Activated CD8-positive, alpha-beta memory T cell treated with anti-CD3 and anti-CD28 coated beads for 36 hours (primary cell): ENCODE measurements around the gene IFI35. TPM values are rescaled to one million over a fixed set of nuclear protein-coding genes. Genes with fewer than 3 reads are reported as not detected.
"Not testable (repeated sequence)": the region's sequence is repeated elsewhere in the genome, so short reads cannot be mapped to it uniquely, and the experiment has no call there.

Experiments
- CTCF ChIA-PET: fragments of 350-600 bp; sonication (Branson Sonifier 250); formaldehyde crosslinking; loops from one replicate; lab custom pipeline; 2021; ENCODE audit warnings: antibody characterized with exemption; lab: Charles Lee
- POLR2A ChIA-PET: fragments of 350-600 bp; sonication (Branson Sonifier 250); formaldehyde crosslinking; loops from one replicate; lab custom pipeline; 2021; ENCODE audit warnings: antibody characterized with exemption; lab: Charles Lee
- total RNA-seq, 2 experiments: library from RNA; stranded (reverse); gene quantifications; one replicate each; pipeline ENCODE4 v1.2.3, GENCODE V29; 2021

Gene IFI35
- total RNA-seq, 2 experiments from 2014 or later: 19.0 to 21.9 TPM

- ChIA-PET POLR2A (no interaction called here), CTCF (no interaction called here)
These were observed 13.7 kb upstream of the IFI35 start for GRCh38 chr17:42992872-42993271.

DNA sequence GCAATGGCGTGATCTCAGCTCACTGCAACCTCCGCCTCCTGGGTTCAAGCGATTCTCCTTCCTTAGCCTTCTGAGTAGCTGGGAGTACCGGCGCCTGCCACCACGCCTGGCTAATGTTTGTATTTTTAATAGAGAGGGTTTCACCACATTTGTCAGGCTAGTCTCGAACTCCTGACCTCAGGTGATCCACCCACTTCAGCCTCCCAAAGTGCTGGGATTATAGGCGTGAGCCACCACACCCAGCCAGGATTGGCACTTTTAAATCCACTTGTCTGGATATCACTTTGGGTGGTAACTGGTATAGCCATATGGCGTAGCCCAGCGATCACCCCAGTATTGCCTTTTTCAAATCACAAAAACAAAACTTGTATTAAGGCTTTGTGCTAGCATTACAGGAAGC, 12.7 kb upstream of the IFI35 start:
- CTCF ChIA-PET, POLR2A ChIA-PET: not testable (repeated sequence)

GRCh38 chr17:42997390-42997983, 9.1 kb upstream of the IFI35 start:
- ChIA-PET CTCF (interaction anchor here (0.6 to 1.8 kb wide), 15 partner anchors 9 to 736 kb away, joined by 3 to 8 read pairs (median 4); partner anchors contain the start of genes IFI35, PSME3, PTGES3L and RUNDC1), POLR2A (interaction anchor here (0.5 to 2.3 kb wide), 15 partner anchors 9 to 364 kb away, joined by 3 to 24 read pairs (median 5); partner anchors contain the start of genes BECN1, BRCA1, CNTD1 and COA3)

GRCh38 chr17:42997984-42998938, 8.3 kb upstream of the IFI35 start, which contains the start of gene RPL27:
Gene RPL27, plus strand, starts transcription at chr17:42998419. Its CDS starts 332 bp downstream, at chr17:42998751.
- POLR2A ChIA-PET: interaction anchor here (0.5 to 2.3 kb wide), 18 partner anchors 9 to 439 kb away, joined by 3 to 24 read pairs (median 4); partner anchors contain the start of genes BECN1, BRCA1, CNTD1 and COA3
- CTCF ChIA-PET: interaction anchor here (0.6 to 1.8 kb wide), 14 partner anchors 9 to 272 kb away, joined by 3 to 8 read pairs (median 4); partner anchors contain the start of genes IFI35, PSME3, PTGES3L and RUNDC1

GRCh38 chr17:42999003-42999525, 7.5 kb upstream of the IFI35 start:
- ChIA-PET CTCF (interaction anchor here (1.3 to 1.8 kb wide), 5 partner anchors 8 to 166 kb away, joined by 3 to 8 read pairs (median 6); partner anchors contain the start of genes IFI35, PSME3 and RUNDC1), POLR2A (interaction anchor here (0.5 to 2.3 kb wide), 9 partner anchors 8 to 440 kb away, joined by 3 to 24 read pairs (median 3); partner anchors contain the start of genes IFI35, RUNDC1 and VAT1)

- POLR2A ChIA-PET: interaction anchor here (0.6 kb wide), 1 partner anchor 169 kb away, joined by 3 read pairs; no protein-coding TSS in a partner anchor
- CTCF ChIA-PET: not testable (repeated sequence)
These were observed 5.7 kb upstream of the IFI35 start for GRCh38 chr17:43000894-43001293.

DNA sequence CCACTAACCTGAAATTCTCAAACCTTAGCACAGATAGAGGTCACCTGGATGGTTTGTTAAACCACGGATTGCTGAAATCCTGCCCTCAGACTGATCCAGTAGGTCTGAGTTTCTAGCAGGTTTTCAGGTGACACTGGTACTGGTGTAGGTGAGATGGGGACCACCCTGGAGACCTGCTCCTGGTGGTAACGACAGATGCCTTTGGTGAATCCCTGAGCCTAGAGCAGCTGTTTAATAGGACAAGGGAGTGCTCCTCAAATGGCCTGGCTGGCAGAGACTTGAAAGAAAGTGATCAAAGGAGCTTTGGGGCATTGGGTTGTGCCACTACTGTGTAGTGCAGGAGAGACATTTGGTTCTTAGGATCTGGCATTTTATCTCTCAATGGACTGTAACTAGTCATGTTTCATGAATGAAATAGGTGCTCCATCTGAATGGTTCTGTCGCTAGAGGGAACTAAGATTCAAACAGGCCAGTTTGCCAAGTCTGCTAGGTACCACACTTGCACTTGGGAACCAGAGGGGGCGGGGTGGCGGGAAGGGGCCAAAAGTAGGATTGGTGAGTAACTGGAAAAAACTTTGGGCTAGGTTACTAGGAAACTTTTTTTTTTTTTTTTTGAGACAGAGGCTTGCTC, 2.9 kb upstream of the IFI35 start:
- CTCF ChIA-PET: interaction anchor here (0.8 kb wide), 1 partner anchor 99 kb away, joined by 3 read pairs; no protein-coding TSS in a partner anchor
- POLR2A ChIA-PET: interaction anchor here (0.6 kb wide), 1 partner anchor 155 kb away, joined by 3 read pairs; no protein-coding TSS in a partner anchor

DNA sequence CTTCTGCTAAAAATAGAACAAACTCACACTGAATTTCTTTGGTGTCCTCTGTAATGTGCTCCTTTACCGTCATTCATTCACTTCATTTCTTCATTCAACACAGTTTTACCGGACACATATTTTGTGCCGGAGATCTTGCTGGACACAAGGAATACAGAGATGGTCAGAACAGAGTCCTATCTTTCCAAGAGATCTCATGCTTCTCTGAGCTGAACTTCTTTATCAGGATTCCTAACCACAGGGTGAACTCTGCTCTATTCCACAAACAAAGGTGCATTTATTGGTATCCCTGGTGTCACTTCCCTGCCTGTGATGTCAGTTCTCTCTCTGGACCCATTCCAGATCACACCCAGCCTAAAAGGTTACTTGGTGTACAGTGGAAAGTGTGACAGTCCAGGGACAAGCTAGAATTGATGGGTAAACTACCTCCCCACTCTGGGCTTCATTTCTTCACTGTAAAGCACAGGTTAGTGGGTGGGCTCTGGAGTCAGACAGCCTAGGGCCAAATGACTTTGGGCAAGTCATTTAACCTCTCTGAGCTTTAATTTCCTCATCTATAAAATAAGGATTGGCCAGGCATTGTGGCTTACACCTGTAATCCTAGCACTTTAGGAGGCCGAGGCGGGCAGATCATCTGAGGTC, 4.2 kb downstream of the IFI35 start:
- ChIA-PET CTCF (no interaction called here), POLR2A (no interaction called here)

GRCh38 chr17:43011728-43012472, 5.3 kb downstream of the IFI35 start:
- ChIA-PET POLR2A (interaction anchor here (0.8 kb wide), 1 partner anchor 13 kb away, joined by 3 read pairs; no protein-coding TSS in a partner anchor), CTCF (interaction anchor here (0.5 kb wide), 1 partner anchor 1989 kb away, joined by 3 read pairs; no protein-coding TSS in a partner anchor)

DNA sequence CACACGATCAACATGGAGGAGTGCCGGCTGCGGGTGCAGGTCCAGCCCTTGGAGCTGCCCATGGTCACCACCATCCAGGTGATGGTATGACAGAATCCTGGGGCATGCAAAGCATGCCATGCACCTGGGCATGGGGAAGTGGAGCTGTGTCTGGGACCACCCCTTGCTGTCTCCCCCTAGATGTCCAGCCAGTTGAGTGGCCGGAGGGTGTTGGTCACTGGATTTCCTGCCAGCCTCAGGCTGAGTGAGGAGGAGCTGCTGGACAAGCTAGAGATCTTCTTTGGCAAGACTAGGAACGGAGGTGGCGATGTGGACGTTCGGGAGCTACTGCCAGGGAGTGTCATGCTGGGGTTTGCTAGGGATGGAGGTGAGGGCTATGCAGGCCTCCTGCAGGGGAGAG, 6.7 kb downstream of the IFI35 start:
- CTCF ChIA-PET: no interaction called here
- POLR2A ChIA-PET: no interaction called here

DNA sequence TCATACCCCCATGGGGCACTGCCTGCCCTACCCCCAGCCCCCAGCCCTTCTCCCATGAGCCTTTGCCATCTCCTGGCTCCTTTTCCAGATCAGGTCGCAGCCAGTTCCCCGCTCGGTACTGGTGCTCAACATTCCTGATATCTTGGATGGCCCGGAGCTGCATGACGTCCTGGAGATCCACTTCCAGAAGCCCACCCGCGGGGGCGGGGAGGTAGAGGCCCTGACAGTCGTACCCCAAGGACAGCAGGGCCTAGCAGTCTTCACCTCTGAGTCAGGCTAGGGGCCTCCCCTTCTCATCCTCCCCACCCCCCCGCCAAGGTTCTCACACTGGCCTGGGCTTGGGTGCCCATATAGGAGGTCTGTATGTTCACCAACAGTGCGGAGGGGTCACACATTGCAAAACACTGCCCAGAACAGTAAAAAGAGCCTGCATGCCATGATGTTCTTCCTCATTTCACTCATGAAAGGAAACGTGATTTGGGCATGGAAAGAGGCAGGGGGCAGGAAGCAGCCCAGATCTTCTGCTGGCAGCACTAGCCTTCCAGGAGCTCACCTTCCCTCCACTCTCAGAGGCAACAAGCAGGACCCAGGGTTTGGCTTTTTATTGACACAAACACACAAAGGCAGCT, 7.5 kb downstream of the IFI35 start:
- ChIA-PET CTCF (no interaction called here), POLR2A (interaction anchor here (1.0 kb wide), 1 partner anchor 16 kb away, joined by 4 read pairs; the partner anchor contains the start of gene RPL27)

DNA sequence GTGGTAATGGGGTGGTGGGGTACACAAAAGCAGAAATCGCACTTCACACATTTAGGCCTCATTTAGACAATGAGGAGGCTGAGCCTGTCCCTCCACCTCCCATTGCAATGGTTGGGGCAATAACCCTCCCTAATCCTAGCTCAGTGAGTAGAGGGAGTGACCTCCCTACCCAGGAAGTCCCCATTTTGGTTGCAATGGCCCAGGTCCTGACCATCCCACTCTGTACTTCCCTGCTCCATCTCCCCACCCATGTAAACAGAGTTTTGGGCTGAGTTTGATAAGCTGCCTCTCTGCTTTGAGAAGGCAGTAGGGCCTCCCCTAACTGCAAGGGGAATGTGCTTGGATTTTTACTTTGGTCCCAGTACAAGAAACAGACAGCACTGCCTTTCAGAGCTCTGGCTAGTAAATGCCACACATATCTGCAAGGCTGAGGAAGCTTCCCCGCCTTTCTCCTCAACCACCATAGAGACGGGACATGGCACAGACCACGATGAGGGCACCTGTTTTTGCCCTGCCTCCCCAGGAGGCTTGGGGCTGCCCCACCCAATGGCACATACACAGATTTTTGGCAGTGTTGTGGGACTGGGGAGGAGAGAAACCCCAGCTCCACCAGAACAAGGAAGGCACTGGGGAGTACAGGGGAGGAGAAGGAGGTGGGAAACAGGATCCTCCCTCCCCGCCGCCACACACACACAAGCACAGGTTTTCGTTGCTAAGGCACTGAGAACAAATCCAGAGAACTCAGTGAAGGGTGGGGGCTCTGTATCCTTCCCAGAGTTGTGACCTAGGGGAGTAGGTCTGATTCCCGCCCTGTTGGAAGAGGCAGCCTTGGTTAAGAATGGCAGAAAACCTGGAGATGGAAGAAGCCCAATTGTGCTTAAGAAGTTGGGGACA, 8.3 kb downstream of the IFI35 start:
- ChIA-PET CTCF (interaction anchor here (0.6 kb wide), 1 partner anchor 820 kb away, joined by 3 read pairs; no protein-coding TSS in a partner anchor), POLR2A (interaction anchor here (1.0 kb wide), 1 partner anchor 17 kb away, joined by 4 read pairs; the partner anchor contains the start of gene RPL27)

DNA sequence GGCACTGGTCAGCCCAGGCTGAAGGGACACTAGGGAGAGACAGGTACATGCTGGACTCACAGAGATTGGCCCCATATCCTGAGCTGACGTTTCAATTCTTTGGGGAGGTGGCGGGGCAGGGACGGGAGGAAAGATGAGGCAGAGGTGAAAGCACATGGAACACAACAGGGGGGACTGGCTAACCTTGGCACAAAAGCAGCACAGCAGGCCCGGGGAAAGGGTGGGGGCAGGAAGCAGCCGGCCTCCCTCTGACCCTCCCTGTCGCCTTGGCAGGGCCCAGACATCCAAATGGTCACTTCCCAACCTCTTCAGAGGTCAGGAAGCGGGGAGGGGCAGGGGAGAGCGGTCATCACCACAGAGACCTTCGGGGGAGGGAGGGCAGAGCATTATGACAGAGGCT, 9.0 kb downstream of the IFI35 start:
- POLR2A ChIA-PET: interaction anchor here (1.0 kb wide), 1 partner anchor 18 kb away, joined by 4 read pairs; the partner anchor contains the start of gene RPL27
- CTCF ChIA-PET: no interaction called here

- CTCF ChIA-PET: no interaction called here
These were observed 9.6 kb downstream of the IFI35 start for GRCh38 chr17:43016216-43016615.

DNA sequence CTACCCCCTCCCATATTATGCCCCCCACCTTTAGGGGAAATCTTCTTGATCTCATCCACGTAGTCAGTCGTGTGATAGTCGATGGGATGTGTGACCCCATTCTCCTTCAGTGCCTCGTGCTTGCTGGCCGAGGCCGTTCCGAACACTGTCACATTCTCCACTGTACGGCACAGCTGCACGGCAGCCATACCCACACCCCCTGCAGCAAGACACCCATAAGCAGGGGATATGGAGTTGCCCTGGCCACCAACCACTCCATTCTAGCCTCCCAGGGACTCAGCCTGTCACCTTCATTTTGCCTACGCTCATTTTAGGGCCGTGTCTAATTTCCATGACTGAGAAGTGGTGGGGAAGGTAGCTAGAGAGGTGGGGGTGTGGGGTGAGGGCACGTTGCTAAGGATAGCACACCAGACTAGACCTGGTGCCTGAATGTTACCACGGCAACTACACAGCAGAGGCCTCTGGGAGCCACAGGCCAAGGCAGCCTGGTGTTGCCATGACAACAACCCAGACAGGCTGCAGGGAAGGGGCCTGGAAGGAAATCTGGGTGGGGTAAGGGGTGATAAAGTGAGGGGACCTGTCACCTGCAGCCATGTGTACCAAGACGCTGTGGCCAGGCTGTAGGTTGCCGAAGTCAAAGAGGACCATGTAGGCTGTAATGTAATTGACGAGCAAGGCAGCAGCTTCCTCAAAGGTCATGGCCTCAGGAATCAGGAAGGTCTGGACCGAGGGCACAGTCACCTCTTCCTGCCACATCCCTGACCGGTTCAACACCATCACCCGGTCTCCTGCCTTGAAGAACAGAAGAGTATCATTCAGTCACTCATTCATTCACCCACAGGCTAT, 11.6 kb downstream of the IFI35 start:
- CTCF ChIA-PET: no interaction called here
- POLR2A ChIA-PET: interaction anchor here (1.1 kb wide), 1 partner anchor 20 kb away, joined by 4 read pairs; the partner anchor contains the start of gene RPL27

More at GRCh38 chr17:43016216-43016615, 9.6 kb downstream of the IFI35 start:
- POLR2A ChIA-PET: no interaction called here
